HG03460 (cell line): Measurements from ENCODE around the gene TRIM3.

Experiments
- ATAC-seq: cut with Tn5 transposase; IDR thresholded peaks from one replicate; pipeline ENCODE4 v1.9.1; 2021; ENCODE audit not compliant: unreplicated experiment

The TRIM3 gene

DNA sequence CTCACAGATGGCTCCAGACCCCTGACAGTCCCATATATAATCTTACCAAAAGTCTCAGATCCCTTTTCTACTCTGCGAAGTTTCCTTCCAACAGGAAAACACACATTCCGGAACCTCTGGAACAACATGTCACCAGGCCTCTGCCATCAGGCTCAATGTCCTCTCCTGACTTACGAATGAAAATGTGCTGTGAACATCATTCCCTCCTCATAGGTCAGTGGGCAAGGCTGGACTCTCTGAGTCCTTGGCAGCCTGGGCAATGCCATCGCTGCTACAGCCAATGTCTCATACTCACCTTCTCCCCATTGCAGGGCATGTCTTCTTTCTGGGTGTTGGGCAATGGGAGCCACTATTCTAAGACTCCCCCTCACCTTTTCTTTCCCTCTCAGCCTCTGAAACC, 31.3 kb downstream of the TRIM3 start:
- no peak for ATAC-seq

DNA sequence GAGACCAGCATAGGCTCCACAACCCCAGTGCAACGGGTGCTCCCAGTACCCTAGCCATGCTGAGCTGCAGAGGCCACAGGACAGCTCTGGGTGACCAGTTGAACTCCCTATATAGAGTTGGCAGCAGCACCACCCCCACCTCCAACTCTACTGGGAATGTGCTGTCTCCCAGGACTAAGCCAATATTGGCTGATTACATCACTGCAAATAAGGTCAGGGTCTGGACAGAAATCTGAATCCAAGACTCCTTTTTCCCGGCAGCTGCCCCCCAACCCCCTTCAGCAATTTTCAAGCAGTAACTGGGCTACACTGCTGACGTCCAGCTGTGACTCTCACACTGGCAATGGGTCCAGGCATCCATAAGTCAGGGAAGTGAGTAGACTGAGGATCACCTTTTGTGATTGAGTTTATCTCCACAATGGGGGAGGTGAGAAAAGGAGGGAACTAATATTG, 32.8 kb downstream of the TRIM3 start, which contains the start of gene HPX:
Gene HPX, minus strand, starts transcription at position 82 of the 453 bp plus-strand sequence. Its CDS starts 24 bp downstream, at position 58.
- ATAC-seq: no peak

DNA sequence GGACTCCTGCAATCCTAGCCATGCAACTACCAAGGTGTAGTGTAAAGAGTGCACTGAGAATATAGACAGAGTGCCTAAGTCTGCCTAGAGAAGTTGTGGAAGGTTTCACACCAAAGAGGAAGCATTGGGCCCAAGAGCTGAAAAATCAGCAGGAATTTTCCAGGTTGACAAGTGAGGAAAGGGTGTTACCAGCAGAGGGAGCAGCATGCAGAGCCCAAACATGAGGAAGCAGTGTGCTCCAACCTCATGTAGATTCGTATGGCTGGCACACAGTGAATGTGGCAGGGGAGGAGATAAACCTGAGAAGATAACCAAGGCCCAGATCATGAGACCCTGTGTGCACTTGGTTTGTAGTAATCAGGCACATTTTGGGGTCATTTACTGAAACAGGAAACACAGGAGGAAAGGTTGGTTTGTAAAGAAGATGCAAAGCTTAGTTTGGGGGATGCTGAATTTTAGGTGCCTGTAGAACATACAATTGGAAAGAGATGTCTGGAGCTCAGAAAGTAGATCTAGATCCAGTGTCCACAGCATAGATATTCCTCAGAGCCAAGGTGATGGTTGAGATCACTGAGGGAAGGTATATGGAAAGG, 34.7 kb downstream of the TRIM3 start:
- ATAC-seq: no peak

DNA sequence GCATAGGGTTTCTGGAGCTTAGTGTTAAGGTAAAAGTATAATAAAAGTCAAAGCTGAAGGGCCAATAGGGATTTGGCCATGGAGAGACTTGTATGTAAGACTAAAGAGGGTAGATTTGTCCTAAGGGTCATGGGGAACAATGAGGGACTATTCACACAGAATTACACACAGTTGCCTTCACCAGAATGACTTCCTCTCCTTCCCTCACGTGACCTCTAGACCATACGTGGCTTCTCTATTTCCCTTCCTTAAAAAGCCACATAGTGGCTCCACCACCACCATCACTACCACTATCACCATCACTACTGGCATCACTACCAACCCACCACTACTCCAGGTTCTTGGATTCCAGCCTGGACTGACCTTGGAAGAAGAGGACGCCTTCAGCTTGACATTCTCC, 35.7 kb downstream of the TRIM3 start:
- no peak for ATAC-seq

DNA sequence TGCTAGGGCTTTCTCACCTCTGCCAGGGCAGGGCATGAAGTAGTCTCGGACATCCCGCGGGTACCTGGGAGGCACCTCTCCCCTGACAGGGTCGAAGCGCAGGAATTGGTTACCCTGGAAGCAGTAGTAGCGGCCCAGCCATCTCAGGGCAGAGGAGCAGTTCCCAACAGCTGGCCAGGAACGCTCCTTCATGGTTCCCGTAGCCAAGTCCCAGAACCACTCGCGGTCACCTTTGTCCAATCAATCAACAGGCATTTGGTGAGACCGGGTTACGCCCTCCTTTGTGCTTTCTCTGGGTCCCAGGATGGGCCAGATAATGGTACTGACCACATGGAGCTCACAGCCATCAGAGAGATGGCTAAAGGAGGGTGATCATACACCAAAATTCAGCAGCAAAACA, 36.3 kb downstream of the TRIM3 start:
- ATAC-seq: no peak

GRCh38 chr11:6433998-6434660, 39.6 kb downstream of the TRIM3 start:
- ATAC-seq: no peak

- ATAC-seq: no peak
Measured at GRCh38 chr11:6431861-6432260, 41.9 kb downstream of the TRIM3 start.

- ATAC-seq: no peak
Measured at GRCh38 chr11:6427516-6427915, 46.2 kb downstream of the TRIM3 start.

DNA sequence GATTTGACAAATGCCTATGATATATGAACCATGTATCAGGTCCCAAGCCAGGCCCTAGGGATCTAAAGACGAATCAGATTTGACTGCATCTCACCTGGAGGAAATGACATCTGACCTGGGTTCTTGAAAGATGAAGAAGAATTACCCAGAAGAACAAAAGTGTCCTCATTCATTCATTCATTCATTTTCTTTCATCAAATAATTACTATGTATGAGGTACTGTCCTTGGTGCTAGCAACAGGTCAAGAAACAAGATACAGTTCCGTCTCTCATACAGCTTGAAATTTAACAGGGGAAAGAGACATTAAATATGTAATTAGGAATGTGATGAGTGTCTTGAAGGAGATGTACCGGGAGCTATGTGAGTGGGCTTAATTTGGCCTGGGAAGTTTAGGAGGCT, 53.1 kb downstream of the TRIM3 start:
- ATAC-seq: no peak

DNA sequence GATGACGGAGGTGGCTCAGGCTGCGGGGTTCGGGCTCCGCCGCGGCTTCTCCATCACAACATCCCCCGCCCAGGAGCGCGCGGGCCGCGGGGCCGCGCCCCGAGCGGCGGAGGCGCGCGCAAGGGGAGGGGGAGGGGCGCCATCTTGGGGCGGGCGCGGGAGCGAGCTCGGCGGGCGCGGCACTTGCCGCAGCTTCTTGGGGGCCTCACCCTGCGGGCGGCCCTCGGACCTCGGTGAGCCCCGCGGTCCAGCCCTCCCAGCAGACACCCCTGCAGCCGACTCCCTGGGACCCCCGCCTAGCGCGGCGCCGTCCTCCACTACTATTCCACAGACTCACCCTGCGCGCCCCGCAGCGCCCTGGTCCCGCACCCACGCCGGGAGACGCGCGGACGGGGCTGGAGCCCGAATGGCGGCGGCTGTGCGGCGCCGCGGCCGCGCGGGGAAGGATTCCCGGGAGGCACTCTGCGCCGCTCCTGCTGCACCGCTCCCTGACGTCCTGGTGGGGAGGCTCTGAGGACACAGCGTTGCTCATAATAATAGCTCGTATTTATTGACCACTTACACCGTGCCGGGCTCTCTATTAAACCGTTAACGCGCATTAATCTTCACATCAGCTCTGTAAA, 54.6 kb downstream of the TRIM3 start, which contains the start of gene APBB1:
Gene APBB1, minus strand, starts transcription at position 86 of the 623 bp plus-strand sequence. CDS start 7,747 bp downstream, outside the sequence.
- ATAC-seq: no peak

DNA sequence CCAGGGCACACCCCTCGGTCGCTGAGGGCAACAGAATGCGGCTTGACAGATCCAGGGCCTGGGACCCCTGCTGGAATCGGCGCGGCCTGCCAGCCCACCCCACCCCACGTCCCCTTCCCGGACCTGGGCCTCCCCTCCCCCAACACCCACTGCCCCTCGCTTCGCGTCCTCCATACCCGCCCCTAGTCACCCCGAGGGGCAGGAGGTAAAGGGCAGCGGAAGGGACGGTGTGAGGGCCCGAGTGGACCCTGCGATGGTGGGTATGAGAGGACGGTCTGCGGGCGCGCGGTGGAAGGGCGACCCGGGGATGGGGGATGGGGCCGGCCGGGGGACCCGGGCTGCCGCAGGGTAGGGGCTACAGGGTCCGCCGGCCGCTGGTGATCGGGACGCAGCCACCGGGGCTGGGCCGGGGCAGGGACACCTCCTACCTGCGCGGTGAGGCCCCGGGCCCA, 55.2 kb downstream of the TRIM3 start:
- ATAC-seq: no peak

DNA sequence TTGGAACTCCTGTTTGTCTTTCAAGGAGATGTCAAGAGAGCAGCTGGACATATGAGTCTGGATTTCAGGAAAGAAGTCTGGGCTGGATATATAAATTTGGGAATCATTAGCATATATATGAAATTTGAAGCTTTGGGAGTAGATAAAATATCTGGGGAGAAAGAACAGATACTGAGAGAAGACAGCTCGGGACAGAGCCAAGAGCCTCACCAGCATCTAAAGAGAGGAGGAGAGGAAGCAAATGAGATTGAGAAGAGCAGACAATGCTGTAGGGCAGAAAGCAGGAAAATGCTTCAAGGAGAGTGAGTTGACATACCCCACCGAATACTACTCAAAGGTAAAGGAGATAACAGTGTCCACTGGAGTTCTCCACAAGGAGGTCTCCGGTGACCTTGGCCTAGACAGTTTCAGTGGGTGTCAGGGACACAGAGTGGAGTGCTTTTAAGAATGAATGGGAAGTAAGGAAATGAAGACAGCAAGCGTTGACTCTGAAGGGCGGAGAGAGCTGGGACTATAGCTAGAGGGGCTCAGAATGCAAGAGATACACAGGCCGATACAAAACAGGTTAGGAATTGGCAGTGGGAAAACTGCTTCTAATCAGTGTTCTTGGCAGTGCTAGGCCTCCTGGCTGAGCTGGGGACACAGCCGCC, 55.7 kb downstream of the TRIM3 start:
- ATAC-seq: no peak

DNA sequence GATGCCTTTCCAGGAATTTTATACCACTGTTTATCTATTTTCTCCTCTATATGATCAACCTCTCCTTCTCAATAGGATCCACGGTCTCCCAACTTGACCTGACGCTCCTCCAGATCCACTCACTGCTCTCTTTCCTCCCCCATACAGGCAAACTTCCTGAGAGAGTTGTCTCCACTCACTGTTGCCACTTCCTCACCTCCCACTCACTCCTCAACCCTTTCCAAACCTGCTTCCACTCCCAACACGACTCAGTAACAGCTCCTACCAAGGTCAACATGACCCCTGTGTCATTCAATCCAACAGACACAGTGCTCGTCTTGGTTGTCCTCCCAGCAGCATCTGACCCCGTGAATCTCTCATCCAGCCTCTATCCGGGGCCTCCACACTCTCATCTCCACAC, 57.9 kb downstream of the TRIM3 start:
- no peak for ATAC-seq

DNA sequence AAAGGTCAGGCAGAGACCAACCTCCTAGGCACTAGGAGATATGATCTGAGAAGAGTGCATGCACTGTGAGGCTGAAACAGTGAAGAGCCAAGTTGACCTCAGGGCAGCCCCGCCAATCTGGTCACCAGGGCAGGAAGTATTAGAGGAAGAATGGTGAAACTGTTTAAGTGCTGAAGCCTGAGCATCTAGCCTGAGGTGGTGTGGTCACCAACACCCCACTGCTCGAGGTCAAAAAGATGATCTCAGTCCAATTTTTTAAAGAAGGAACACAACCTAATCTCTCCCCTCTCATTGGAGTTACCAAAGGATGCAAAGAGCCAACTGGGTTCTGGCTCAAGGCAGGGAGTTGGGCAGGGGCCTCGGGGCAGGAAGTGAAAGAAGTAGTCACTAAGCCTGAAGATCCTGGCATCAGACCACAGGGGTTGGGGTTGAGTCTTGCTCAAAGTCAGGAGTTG, 58.8 kb downstream of the TRIM3 start:
- ATAC-seq: peak; percentile 45

DNA sequence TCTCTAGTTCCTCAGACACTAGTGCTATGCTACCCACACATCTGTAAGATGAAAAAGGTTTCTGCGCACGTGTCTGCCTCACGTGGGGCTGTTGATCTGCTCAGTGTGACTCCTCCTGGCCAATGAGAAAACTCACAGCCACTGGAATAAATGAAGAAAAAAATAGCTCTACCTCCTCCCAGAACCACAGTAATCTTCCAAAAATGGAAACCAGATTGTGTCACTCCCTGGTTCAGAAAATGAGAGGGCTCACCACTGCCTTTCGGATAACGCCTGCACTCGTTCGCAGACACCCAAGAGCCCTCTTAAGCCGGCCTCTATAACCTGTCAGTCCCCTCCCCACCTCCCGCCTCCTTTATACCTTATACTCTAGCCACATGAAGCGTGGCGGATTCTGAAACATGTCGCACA, 59.9 kb downstream of the TRIM3 start:
- ATAC-seq: no peak

GRCh38 chr11:6411594-6412031, 62.1 kb downstream of the TRIM3 start:
- no peak for ATAC-seq

DNA sequence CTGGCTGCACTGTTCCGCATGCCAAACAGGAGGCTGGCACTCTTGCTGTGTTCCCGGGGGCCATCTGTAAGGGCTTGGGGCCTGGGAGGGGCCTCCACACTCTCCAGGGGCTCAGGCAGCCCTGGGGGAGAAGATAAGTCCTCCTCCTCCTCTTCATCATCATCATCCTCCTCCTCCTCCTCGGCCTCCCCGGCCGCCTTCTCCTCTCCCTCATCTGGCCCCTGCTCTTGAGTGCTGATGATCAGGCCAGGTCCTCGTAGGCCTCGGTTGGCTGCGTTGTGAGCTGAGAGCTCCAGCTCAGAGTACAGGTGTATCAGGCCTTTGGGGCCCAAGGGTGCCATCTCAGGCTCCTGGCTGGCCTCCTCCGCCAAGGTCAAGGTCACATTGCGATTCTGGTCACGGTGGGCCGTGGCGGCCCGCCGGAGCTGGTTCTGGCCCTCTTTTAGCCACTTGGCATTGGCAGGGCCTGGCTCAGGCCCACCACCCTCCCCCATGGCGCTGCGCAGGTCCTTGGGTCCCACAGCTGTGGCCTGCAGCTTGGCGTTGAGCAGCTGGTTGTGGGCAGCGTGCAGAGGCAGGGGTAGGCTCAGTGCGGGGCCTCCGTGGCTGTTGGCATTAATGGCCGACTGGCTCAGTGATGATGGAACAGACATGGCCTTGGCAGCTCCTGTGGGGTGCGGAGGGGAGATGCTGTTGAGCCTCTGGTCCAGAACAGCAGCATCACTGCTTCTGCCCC, 62.9 kb downstream of the TRIM3 start:
- no peak for ATAC-seq

DNA sequence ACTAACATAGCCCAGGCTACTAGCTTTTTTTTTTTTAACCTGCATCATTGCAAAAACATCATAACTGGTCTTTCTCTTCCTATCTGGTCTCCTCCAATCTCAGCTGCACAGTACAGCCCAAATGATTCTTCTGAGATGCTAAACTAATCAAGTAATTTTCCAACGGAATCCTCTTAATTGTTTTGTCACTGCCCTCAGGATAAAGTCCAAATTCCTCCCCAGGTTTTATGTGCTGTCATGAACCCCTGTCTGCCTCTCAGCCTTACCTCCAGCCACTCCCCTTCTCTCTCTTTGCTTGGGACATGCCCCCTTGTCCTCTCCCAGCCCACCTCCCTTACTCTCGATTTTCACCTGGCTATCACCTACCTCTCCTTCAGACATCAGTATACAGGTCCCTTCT, 67.4 kb downstream of the TRIM3 start:
- no peak for ATAC-seq

GRCh38 chr11:6405846-6406245, 67.9 kb downstream of the TRIM3 start:
- ATAC-seq: no peak

DNA sequence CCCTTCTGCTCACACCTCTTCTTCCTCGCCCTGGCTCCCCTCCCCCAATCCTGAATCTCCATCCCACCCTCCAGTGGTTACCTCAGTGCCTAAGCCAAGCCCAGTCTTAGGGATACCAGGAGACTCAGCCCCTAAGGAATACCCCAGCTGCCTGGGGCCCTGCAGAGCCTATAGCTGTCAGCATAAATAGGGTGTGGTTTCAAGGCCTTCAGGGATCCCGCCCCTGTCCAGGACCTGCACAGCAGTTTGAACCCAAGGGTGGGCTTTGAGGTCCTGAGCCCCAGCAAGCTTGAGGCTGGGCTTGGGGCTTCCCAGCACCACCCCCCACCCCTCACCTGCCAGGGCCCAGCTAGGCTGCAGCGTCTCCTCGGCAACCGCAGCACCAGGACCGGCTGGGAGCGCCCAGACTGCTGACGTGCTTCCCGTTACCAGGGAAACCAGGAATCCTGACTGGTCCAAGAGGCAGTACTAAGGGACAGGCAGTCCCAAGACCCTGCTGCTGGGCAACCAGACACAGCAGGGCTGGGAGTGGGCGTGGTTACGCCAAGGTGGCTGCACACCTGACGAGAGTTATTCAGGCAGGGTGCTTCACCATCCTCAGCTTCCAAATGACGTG, 68.6 kb downstream of the TRIM3 start:
- ATAC-seq: no peak
